Measurements from ENCODE around the gene NUDT21. TPM values are rescaled to one million over a fixed set of nuclear protein-coding genes. Genes with fewer than 3 reads are reported as not detected.

The NUDT21 gene
- total and polyA plus RNA-seq, 2 of the 4 experiments (the other 2 are of a cell fraction): 52.4 to 166 TPM

DNA sequence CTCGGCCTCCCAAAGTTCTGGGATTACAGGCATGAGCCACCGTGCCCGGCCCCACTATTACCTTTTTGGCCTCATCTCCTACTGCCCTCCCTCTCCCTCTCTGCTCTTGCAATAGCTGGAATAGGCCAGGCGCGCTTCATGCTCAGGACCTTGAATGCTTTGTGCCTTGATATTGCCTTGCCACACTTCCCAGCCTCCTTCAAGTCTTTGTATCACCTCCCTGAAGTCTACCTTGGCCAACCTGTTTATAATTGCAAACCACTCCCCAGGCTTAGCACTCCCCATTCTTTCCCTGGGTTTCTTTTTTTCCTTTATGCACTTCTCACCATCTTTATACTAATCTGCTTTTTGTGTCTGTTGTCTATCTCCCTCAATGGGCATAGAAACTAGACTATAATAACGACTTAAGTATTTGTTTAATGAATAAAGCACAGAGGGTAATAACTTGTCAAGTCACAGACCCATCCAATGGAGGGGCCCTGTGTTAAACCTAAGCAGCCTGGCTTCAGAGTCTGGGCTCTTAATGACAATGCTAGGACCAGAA is 6.9 kb upstream of the NUDT21 start:
- H4K20me1 ChIP-seq (ENCODE audit: insufficient read depth, low read length): no peaks in the 10 kb centered on the region
- dilution Hi-C loops (cut with HindIII; ENCODE audit: low sequenced_read_pairs, unreplicated experiment): no loop called here
- POLR2A ChIA-PET (ENCODE audit: unreplicated experiment): no interaction called here
- H2BK120ac ChIP-seq (ENCODE audit: low read depth, low read length): no peak overlapping the region
- H3K4me2 ChIP-seq (ENCODE audit: low read depth, low read length): no peak overlapping the region
- in situ Hi-C loops (cut with MboI; ENCODE audit: low sequenced_read_pairs): no loop called here
- peaks cover 3% of the 10 kb centered on the region; the same call in 1 of the 2 replicates for H3K9me1 ChIP-seq (ENCODE audit: insufficient read depth, low read length)
- BruUV-seq (replicated peaks): no TSS peak
- H3K36me3 ChIP-seq (ENCODE audit: control insufficient read depth, insufficient read depth, low read length): peaks cover 13% of the 10 kb centered on the region
- no peak overlapping the region for H3K9ac ChIP-seq (ENCODE audit: low read depth, low read length)
- H3K4me1 ChIP-seq (ENCODE audit: control insufficient read depth, insufficient read depth, low read length): no peaks in the 10 kb centered on the region
- H4K5ac ChIP-seq (ENCODE audit: low read depth, low read length): no peak overlapping the region
- no peak overlapping the region for H4K91ac ChIP-seq (ENCODE audit: insufficient read depth, low read depth, low read length)
- H2BK5ac ChIP-seq (ENCODE audit: low read depth, low read length, poor library complexity, severe bottlenecking): no peak overlapping the region
- H3K27me3 ChIP-seq (ENCODE audit: control insufficient read depth, insufficient read depth, low read length): no peaks in the 10 kb centered on the region
- H3K18ac ChIP-seq (ENCODE audit: low read depth, low read length): no peak overlapping the region
- TF ChIP-seq MAZ (IDR thresholded peaks at IDR 0.05; ENCODE audit: borderline replicate concordance, low read depth, low read length) (no peak), POLR2A (IDR thresholded peaks at IDR 0.05; ENCODE audit: low read depth, low read length) (no peak), RAD21 (IDR thresholded peaks at IDR 0.05; ENCODE audit: low read length) (no peak), MXI1 (IDR thresholded peaks at IDR 0.05; ENCODE audit: borderline replicate concordance, low read depth, low read length) (no peak), RCOR1 (IDR thresholded peaks at IDR 0.05; ENCODE audit: insufficient replicate concordance, low read length) (no peak)
- TF ChIP-seq, protein P1, sequence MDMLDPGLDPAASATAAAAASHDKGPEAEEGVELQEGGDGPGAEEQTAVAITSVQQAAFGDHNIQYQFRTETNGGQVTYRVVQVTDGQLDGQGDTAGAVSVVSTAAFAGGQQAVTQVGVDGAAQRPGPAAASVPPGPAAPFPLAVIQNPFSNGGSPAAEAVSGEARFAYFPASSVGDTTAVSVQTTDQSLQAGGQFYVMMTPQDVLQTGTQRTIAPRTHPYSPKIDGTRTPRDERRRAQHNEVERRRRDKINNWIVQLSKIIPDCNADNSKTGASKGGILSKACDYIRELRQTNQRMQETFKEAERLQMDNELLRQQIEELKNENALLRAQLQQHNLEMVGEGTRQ (IDR thresholded peaks at IDR 0.05; ENCODE audit: low read depth, low read length): no peak
- TF ChIP-seq, protein P2, sequence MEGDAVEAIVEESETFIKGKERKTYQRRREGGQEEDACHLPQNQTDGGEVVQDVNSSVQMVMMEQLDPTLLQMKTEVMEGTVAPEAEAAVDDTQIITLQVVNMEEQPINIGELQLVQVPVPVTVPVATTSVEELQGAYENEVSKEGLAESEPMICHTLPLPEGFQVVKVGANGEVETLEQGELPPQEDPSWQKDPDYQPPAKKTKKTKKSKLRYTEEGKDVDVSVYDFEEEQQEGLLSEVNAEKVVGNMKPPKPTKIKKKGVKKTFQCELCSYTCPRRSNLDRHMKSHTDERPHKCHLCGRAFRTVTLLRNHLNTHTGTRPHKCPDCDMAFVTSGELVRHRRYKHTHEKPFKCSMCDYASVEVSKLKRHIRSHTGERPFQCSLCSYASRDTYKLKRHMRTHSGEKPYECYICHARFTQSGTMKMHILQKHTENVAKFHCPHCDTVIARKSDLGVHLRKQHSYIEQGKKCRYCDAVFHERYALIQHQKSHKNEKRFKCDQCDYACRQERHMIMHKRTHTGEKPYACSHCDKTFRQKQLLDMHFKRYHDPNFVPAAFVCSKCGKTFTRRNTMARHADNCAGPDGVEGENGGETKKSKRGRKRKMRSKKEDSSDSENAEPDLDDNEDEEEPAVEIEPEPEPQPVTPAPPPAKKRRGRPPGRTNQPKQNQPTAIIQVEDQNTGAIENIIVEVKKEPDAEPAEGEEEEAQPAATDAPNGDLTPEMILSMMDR (conservative IDR thresholded peaks at IDR 0.05; ENCODE audit: low read depth, low read length): no peak
- H4K8ac ChIP-seq (ENCODE audit: low read depth in 2 of 2, low read length in 2 of 2): no peak overlapping the region
- no peak overlapping the region for H2BK20ac ChIP-seq (ENCODE audit: low read depth, low read length)
- H2BK15ac ChIP-seq (ENCODE audit: low read depth, low read length): no peak overlapping the region
- no peak overlapping the region for H3K4me3 ChIP-seq (ENCODE audit: insufficient read depth, low read depth, low read length)
- intact Hi-C loops (cut with micrococcal nuclease): loop anchor here (2.0 kb wide), 1 partner anchor 13 kb away; no protein-coding TSS in a partner anchor
- H2AFZ ChIP-seq (replicated peaks; ENCODE audit: low read length, poor library complexity): no peak overlapping the region
- no peak for DNase-seq
- no peak overlapping the region for H3K4ac ChIP-seq (ENCODE audit: low read depth, low read length)
- no peak overlapping the region for H3K23ac ChIP-seq (ENCODE audit: low read depth, low read length)
- no peaks in the 10 kb centered on the region for H3K9me3 ChIP-seq (ENCODE audit: control insufficient read depth, insufficient read depth, low read length)
- no peak overlapping the region for H3K14ac ChIP-seq (replicated peaks; ENCODE audit: low read depth, low read length)
- peaks cover 15 to 29% of the 10 kb centered on the region in 2 experiments for H3K79me1 ChIP-seq (ENCODE audit: low read depth in 1 of 2, low read length in 2 of 2)
- WGBS, 2 experiments (ENCODE audit: extremely low coverage in 2 of 2, insufficient read length in 1 of 2): 100% methylated on average over 2 of the region's 6 CpGs; no CpG with 5 or more reads in 1 of the 2 experiments
- no peak overlapping the region for H3K56ac ChIP-seq (ENCODE audit: extremely low read depth, insufficient read depth, low read length)
- ATAC-seq (ENCODE audit: low read depth): no peak
- CTCF ChIA-PET: interaction anchor here (0.7 kb wide), 1 partner anchor 244 kb away, joined by 4 read pairs; no protein-coding TSS in a partner anchor
- no peak overlapping the region for H3K27ac ChIP-seq (ENCODE audit: insufficient read depth, low read length)
- H2AK9ac ChIP-seq (replicated peaks; ENCODE audit: low read depth, low read length, poor library complexity): no peak overlapping the region
- no peak overlapping the region for H2AK5ac ChIP-seq (ENCODE audit: low read depth, low read length)

All from IMR-90 (cell line).